ENCODE results near the gene GPA33. TPM values are rescaled to one million over a fixed set of nuclear protein-coding genes. Genes with fewer than 3 reads are reported as not detected.

The GPA33 gene
- polyA plus RNA-seq, 1 donor from 2014 or later: 3.3 TPM

DNA sequence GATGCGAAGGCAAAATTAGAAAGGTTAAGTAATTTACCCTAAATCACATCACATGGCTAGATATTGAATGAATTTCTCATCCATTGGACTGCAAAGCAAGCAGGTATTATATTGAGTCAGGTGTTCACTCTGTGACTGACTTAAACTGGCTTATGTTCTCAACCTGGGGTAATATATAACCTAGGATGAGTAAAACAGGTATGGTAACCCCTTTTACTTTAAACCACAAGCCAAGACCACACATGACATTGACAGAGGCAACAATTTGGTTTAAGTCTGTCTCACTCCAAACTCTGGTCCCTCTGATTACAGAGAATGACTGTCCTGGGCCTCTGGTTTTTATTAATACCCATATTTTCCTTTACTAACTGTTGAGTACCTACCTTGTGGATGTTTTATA lies 67.8 kb downstream of the GPA33 start:
- Mint-ChIP-seq H3K9me3 (peaks cover 0 to 2% (median 0%) of the 10 kb centered on the region in 3 donors), H3K4me3 (no peak overlapping the region), H3K27me3 (peaks cover 12% of the 10 kb centered on the region), H3K4me1 (no peaks in the 10 kb centered on the region), H3K36me3 (peaks cover 3% of the 10 kb centered on the region), H3K27ac (no peak overlapping the region)

DNA sequence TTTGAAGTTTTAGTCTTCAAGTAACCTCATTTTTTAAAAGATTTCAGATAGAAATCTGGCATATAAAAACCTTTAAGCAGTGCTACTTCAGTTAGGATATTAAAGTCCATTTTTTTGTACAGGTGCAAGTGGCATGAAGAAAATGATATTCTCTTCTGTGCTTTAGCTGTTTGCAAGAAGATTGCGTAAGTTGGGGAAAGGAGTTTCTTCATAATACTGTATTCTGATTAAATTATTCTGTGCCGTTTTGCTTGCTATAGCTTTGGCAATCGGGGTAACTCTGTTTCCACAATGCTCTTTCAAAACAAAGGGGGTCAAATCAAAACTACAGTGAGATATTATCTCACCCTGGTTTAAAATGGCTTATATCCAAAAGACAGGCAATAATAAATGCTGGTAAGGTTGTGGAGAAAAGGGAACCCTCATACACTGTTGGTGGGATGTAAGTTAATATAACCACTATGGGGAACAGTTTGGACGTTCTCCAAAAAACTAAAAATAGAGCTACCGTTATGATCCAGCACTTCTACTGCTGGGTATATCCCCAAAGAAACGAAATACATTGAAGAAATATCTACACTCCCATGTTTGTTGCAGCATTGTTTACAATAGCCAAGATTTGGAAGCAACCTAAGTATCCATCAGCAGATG lies 74.0 kb downstream of the GPA33 start:
- Mint-ChIP-seq H3K4me3 (no peak overlapping the region), H3K27me3 (peaks cover 15% of the 10 kb centered on the region), H3K4me1 (peaks cover 0 to 2% (median 0%) of the 10 kb centered on the region in 3 donors), H3K36me3 (no peaks in the 10 kb centered on the region), H3K27ac (no peak overlapping the region), H3K9me3 (no peaks in the 10 kb centered on the region)

DNA sequence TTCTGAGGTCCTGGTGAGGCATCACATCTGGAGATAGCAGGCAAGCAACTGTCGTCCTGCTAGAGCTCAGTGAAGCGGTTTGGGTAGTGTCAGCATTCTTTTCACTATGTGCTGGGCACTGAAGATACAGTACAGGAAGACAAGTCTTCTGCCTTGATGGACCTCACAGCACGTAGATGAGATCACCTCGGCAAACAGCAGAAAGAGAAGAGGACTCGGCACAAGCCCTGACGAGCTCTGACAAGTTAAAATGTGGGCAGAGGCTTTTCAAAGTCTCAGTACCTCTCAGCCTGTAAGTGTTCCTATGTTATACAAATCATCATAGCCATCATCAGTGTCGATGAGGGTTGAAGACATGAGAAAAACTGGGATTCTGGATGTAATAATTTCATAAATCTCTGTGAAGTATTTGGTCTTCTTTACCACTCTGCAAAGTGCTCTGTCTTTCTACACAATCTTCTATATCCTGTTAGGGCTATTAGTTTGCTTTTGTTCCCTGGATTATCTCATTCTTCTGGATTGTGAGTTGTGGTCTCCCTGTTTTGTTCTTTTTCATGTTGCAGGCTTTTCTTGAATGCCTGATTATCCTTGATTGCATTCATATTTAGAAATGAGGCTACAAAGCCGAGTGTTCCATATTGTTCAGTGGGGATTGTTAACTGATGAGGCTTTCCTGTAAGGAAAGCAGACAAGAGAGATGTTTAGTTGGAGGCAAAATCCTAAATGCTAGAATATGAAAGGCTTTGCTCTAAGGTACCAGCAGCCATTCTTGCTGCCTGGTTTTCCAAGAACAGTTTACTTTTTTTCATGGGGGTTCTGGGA lies 76.9 kb downstream of the GPA33 start:
- H3K4me1 Mint-ChIP-seq: peaks cover 0 to 2% (median 0%) of the 10 kb centered on the region in 3 donors

DNA sequence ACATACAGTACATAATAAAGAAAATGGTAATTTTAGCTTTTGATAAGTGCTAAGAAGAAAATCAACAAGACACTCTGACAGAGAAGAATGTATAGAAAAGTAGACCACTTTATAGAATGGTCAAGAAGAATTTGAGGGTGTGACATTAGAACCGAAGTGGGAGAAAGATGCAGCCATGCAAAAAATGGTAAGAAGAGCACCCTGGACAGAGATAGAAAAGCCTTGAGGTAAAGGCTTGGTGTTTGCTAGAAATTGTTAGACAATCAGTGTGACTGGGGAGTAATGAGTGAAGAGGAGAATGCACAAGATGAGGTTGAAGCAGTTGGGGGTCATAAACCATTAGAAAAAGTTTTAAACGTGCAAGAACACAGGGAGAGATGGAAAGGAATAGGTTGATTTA lies 77.6 kb downstream of the GPA33 start:
- Mint-ChIP-seq H3K4me1 (peaks cover 0 to 2% (median 0%) of the 10 kb centered on the region in 3 donors), H3K27me3 (peaks cover 20% of the 10 kb centered on the region), H3K9me3 (no peaks in the 10 kb centered on the region), H3K4me3 (no peak overlapping the region), H3K27ac (no peak overlapping the region), H3K36me3 (peaks cover 2% of the 10 kb centered on the region)

More for the DNA sequence above, 76.9 kb downstream of the GPA33 start:
- Mint-ChIP-seq H3K9me3 (no peaks in the 10 kb centered on the region), H3K27me3 (peaks cover 20% of the 10 kb centered on the region), H3K27ac (no peak overlapping the region), H3K4me3 (no peak overlapping the region), H3K36me3 (peaks cover 2% of the 10 kb centered on the region)

DNA sequence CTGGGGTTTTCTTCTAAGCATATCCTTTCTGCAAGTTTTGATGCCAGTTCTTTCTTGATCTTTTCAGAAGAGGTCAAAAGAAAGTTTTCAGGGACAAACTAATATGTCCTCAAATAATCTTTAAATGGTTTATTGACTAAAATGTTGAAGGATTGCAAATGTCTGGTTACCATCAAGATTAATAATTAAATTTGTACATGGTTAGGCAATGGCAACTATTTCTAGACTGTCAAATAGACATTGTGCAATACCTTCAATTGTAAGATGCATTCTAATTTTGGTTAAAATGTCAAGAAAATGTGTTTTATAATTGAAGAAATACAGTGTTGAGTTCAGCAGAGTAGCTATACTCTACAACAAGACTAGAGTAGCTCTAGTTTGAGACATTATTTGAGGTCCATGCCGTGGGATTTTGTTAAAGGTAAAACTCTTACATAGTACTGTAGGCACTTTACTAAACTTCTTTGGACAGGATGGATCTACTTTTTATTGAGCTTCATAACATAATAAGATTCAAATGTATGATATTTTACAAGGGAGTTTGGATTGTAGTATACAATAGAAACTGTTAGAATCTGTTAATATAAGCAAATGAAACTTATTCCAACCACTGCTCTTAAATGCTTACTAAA lies 78.5 kb downstream of the GPA33 start:
- Mint-ChIP-seq H3K4me1 (peaks cover 0 to 2% (median 0%) of the 10 kb centered on the region in 3 donors), H3K9me3 (no peaks in the 10 kb centered on the region), H3K27ac (no peak overlapping the region), H3K27me3 (peaks cover 19% of the 10 kb centered on the region), H3K4me3 (no peak overlapping the region), H3K36me3 (peaks cover 2% of the 10 kb centered on the region)

DNA sequence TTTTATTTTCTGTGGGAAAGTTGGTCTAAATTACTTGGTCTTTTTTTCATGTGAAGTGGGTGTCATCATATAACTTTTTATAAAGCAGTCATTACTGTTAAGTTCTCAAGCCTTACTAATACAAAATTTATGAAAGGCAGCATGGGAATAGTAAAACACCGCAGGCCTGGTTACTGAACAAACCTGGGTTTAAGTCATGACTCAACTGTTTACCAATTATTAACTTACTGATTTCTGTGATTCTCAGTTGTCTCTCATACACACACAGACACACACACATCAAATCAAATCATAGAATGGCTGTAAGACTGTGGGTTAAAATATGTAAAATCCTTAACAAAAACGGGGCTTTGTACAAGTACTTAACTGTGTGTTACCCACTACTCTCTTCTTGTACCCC lies 86.5 kb downstream of the GPA33 start:
- H3K36me3 Mint-ChIP-seq: peaks cover 4% of the 10 kb centered on the region
- H3K9me3 Mint-ChIP-seq: peaks cover 0 to 17% (median 3%) of the 10 kb centered on the region in 3 donors
- peaks cover 10% of the 10 kb centered on the region for H3K27me3 Mint-ChIP-seq
- no peak overlapping the region for H3K4me3 Mint-ChIP-seq
- no peaks in the 10 kb centered on the region for H3K4me1 Mint-ChIP-seq
- no peak overlapping the region for H3K27ac Mint-ChIP-seq

Other genes with a start within 250 kb of the GPA33 start
- gene TADA1, start 214.1 kb downstream of the GPA33 start, polyA plus RNA-seq: 14.6 TPM
- not detected for gene ILDR2, start 114.8 kb downstream of the GPA33 start, polyA plus RNA-seq
- gene MAEL, start 101.1 kb downstream of the GPA33 start, polyA plus RNA-seq: not detected
- not detected for gene STYXL2, start 3.7 kb upstream of the GPA33 start, polyA plus RNA-seq
- gene POU2F1, start 130.5 kb upstream of the GPA33 start, polyA plus RNA-seq: 20.4 TPM